ENCODE measurements around the gene CPLANE1.
"Not testable (repeated sequence)": the region's sequence is repeated elsewhere in the genome, so short reads cannot be mapped to it uniquely, and the experiment has no call there.

Gene CPLANE1

DNA sequence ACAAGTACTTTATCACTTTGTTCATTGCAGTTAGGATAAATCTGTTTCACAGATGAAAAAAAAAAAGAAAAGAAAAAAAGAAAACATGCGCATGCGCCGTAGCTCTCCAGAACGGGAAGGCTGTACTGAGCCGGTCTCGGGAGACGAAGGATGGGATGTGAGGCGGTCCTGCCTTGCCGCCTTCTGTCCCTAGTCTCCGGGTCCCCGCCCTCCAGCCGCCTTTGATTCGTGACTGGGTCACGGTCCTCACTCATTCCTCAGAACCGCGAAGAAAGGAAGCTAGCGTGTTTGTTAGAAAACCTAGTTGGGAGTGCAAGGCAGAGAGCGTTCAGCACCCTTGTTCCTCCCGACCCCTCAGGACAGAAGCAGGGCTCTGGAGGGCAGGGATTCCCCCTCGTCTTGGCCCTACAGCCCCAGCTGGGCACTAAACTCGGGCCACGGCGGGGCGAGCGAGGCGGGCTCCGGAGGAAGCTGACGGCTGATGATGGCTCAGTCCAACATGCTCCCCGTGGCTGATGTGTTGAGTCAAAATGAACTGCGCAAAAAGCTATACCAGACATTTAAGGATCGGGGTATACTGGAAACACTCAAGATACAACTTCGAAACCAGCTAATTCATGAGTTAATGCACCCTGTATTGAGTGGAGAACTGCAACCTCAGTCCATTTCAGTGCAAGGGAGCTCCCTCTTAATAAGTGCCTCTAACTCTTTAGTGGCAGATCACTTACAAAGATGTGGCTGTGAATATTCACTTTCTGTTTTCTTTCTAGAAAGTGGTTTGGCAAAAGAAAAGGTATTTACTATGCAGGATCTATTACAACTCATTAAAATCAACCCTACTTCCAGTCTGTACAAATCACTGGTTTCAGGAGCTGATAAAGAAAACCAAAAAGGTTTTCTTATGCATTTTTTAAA is 40.0 kb downstream of the CPLANE1 start:
- no peak for DNase-seq (ENCODE audit: low read depth in 1 of 2, low spot score in 1 of 2)

DNA sequence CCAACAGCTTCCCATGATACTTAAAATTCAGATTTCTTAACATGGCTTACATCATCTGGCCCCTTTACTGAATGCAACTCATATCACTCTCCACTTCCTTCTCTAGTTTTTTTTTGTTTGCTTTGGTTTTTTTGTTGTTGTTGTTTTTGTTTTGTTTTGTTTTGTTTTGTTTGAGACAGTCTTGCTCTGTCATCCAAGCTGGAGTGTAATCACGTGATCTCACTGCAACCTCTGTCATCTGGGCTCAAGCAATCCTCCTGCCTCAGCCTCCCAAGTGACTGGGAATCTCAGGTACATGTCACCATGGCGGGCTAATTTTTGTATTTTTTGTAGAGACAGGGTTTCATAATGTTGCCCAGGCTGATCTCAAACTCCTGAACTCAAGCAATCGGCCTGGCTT is 41.4 kb downstream of the CPLANE1 start:
- no peak for DNase-seq (ENCODE audit: low read depth in 1 of 2, low spot score in 1 of 2)

DNA sequence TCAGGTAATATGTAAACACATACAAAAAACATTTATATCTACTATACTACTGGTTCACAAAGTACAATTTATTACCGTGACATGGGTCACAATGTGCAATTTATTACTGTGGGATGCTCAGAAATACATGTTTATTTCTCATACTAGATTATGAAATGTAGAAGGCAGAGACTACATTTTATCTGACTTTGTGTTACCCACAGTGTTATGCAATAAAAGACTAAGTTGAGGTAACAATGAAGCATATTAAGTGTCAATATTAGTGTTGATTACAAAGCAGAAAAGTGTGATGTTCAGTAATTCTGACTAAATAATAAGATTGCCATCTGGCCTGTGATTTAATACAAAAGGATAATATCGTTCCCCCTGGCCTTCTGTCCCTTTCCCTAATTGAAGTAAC is 42.4 kb downstream of the CPLANE1 start:
- no peak for DNase-seq (ENCODE audit: low read depth in 1 of 2, low spot score in 1 of 2)

GRCh38 chr5:37198842-37199241 is 50.3 kb downstream of the CPLANE1 start:
- DNase-seq (ENCODE audit: low read depth in 1 of 2, low spot score in 1 of 2): no peak

GRCh38 chr5:37198061-37198460 is 51.1 kb downstream of the CPLANE1 start:
- DNase-seq (ENCODE audit: low read depth in 1 of 2, low spot score in 1 of 2): no peak

DNA sequence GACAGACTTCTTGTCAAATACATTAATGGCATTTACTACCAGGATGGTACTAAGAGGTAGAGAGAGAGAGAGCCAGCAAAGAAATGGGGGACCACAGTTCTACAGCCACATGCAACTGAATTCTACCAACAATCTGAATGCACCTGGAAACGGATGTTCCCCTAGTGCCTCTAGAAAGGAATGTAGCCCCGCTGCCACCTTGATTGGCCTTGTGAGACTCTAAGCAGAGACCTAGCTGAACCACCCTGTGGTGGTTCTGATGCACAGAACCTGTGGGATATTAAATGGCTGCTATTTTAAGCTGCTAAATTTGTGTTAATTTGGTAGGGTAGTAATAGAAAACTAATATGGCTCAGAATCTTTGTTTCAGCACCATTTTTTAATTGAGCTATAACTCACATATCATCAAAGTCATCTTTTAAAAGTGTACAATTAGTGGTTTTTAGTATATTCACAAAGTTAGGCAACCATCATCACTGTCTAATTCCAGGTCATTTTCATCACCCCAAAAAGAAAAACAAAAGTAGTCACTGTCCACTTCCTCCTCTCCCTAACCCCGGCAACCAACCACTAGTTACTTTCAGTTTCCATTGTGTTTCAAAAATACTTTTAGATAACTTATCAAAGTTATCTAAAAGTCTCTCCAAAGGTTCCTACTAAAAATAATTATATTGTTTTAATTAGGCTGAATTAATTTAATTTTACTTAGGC is 51.7 kb downstream of the CPLANE1 start:
- DNase-seq (ENCODE audit: low read depth in 1 of 2, low spot score in 1 of 2): no peak

GRCh38 chr5:37190592-37190991 is 58.6 kb downstream of the CPLANE1 start:
- DNase-seq (ENCODE audit: low read depth in 1 of 2, low spot score in 1 of 2): no peak

DNA sequence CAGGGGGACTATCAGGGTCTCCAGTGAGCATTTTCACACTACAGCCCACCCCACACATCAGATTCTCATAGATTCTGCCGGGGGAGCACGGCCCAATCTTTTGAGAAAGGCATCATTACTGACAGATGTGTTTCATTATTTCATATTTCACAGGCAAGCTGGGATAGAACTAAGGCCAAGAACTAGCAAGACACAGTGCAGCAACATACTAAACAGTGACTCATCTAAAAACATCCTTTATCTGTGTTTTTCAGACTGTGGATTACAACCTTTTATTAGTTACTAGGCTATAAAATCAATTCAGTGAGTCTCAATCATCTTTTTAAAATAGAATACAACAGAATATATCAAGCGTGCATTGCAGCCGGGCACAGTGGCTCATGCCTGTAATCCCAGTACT is 59.8 kb downstream of the CPLANE1 start:
- no peak for DNase-seq (ENCODE audit: low read depth in 1 of 2, low spot score in 1 of 2)

DNA sequence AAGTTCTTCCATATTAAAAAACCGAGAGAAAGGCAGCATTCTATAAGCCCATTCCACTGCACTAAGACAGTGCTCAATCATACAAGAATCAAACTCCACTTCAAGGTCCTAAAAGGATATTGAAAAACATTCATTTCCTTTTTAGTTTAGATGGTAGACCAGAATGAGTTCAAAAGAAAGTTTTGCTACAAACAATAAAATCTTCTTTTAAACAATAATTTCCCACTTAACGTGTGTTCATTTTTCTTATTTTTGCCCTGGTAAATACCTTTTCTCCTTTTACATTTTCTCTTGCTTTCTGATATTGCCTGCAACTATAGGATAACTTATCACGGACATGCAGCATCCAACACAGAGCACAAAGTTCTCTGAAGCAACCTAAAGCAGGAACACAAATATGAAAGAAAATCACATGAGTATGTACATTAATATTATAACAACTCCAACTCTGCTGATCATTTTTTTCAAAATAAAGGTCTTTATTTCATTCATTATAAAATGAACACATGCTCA is 61.7 kb downstream of the CPLANE1 start:
- no peak for DNase-seq (ENCODE audit: low read depth in 1 of 2, low spot score in 1 of 2)

DNA sequence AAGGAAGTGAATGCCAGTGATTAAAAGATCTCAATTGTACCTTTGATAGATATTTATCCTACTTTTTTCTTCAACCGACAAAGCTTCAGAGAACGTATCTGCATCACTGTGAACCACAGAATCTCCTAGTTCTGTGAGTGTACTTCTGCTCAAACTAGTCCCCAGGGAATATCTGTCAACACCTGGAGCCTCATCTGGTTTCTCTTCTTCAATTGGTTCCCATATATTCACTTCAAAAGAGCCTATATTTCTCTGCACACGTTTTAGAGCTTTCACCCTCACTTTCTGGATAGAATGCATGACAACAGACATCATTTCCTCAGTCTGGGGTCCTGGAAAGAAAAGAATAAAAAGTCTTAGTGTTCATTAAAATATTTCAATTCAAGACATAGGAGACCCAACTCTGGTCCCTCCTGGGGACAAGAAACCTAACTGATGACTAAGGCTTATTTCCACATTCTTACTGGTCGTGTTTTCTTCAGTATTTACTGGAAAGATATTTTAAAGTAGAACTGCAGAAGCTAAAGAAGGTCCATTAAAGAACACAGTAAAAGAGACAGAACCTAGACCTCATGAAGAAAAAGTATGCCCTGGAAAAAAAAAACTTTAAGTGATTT is 64.3 kb downstream of the CPLANE1 start:
- DNase-seq (ENCODE audit: low read depth in 1 of 2, low spot score in 1 of 2): no peak

DNA sequence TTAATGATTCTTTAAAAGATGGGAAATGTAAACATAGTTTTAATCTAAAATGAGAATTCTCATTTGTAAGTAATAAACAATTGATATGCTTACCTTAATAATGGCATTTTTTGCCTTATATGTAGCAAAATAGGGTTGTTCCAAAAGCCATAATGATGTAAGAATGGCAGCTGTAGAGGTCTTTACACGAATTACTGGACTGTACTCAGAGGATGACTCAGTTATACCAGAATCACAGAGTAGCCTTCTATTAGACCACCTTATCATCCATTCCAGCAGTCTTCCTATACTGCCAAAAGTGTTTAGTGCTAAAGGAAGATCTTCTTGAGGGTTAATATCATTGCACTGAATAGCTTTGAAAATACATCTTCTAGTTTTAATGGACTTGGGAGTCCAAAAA is 66.5 kb downstream of the CPLANE1 start:
- DNase-seq (ENCODE audit: low read depth in 1 of 2, low spot score in 1 of 2): no peak

DNA sequence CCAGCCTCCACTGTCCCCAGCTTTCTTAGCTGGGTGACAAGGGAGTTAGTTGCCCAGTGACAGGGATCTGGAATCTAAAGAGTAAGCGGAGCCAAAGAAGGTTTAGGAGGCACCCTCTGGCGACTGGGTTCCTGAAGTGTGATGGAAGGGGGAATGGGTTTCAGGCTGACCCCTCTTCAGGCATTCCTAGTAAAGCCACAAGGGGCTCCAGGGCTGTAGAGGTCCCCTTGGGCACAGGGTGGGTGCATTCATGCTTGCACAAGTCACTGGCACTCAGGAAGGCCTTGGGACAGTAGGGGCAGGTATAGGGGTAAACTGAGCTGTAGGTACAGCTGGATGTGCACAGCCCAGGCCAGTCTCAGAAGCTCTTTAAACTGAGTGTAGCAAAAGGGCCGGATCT is 74.2 kb downstream of the CPLANE1 start:
- DNase-seq (ENCODE audit: low read depth in 1 of 2, low spot score in 1 of 2): no peak

DNA sequence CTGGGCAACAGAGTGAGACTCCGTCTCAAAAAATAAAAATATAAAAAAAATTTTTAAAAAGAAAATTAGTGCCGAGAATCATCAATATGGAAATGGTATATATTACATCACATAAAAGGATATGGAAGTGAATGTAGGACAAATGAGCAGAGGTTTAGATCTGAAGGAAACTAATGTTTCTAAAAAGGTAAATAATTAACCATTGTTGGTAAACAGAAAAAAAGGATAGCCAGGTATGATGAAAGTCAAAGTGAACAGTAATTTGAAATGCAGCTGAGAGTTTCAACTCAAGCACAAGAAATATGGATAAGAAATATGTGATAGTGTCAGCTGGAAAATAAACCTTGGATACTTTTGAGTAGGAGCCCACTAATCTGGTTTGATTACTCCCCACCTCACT is 76.2 kb downstream of the CPLANE1 start:
- DNase-seq (ENCODE audit: low read depth in 1 of 2, low spot score in 1 of 2): no peak

GRCh38 chr5:37170856-37171255 is 78.3 kb downstream of the CPLANE1 start:
- DNase-seq (ENCODE audit: low read depth in 1 of 2, low spot score in 1 of 2): no peak

- no peak for DNase-seq (ENCODE audit: low read depth in 1 of 2, low spot score in 1 of 2)
These were observed 83.0 kb downstream of the CPLANE1 start for GRCh38 chr5:37166197-37166596.

DNA sequence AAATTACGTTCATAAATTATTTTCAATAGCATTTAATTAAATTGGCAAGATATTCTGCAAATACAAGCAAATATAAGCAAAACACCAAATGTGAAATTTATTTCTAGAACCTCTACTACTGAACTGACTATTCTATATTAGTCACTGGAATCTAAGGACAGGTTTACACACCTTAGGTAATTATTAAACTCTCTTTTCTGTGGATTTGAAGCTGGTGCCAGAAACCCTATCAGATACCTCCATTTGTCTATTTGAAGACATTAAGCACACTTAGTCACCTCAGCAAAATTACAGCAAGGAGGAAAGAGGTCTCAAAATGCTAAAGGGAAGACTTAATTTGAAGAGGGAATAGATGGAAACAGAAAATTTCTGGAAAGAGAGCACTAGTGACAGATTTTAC is 83.4 kb downstream of the CPLANE1 start:
- no peak for DNase-seq (ENCODE audit: low read depth in 1 of 2, low spot score in 1 of 2)

- DNase-seq (ENCODE audit: low read depth in 1 of 2, low spot score in 1 of 2): no peak
These were observed 95.5 kb downstream of the CPLANE1 start for GRCh38 chr5:37153661-37154060.

GRCh38 chr5:37146896-37147295 is 102.3 kb downstream of the CPLANE1 start:
- DNase-seq (ENCODE audit: low read depth in 1 of 2, low spot score in 1 of 2): no peak

- no peak for DNase-seq (ENCODE audit: low read depth in 1 of 2, low spot score in 1 of 2)
These were observed 112.5 kb downstream of the CPLANE1 start for GRCh38 chr5:37136694-37137093.

- DNase-seq (ENCODE audit: low read depth in 1 of 2, low spot score in 1 of 2): not testable (repeated sequence)
These were observed 113.9 kb downstream of the CPLANE1 start for GRCh38 chr5:37135312-37135711.

DNA sequence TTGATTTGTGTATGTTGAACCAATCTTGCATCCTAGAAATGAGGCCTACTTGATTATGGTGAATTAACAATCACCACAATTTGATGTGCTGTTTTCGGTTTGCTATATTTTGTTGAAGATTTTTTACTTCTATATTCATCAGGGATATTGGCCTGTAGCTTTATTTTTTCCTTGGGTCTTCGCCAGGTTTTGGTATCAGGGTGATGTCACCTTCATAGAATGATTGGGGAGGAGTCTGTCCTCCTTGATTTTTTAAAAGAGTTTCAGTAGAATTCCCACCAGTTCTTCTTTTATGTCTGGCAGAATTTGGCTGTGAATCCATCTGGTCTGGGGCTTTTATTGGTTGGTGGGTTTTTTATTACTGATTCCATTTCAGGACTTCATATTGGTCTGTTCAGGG is 115.2 kb downstream of the CPLANE1 start:
- DNase-seq (ENCODE audit: low read depth in 1 of 2, low spot score in 1 of 2): no peak

- no peak for DNase-seq (ENCODE audit: low read depth in 1 of 2, low spot score in 1 of 2)
These were observed 116.5 kb downstream of the CPLANE1 start for GRCh38 chr5:37132646-37133045.
